ENCODE measurements around the gene CABP2.
"Not testable (repeated sequence)": the region's sequence is repeated elsewhere in the genome, so short reads cannot be mapped to it uniquely, and the experiment has no call there.

The CABP2 gene

GRCh38 chr11:67538823-67539505 is 15.7 kb upstream of the CABP2 start:
- no peak for DNase-seq (ENCODE audit: low read depth in 2 of 2)

GRCh38 chr11:67538306-67538705 is 15.1 kb upstream of the CABP2 start:
- DNase-seq (ENCODE audit: low read depth in 2 of 2): no peak

- DNase-seq (ENCODE audit: low read depth in 2 of 2): no peak
Measured at GRCh38 chr11:67535561-67535960, 12.3 kb upstream of the CABP2 start.

GRCh38 chr11:67534070-67534679 is 10.9 kb upstream of the CABP2 start:
- no peak for DNase-seq (ENCODE audit: low read depth in 2 of 2)

GRCh38 chr11:67532889-67533288 is 9.6 kb upstream of the CABP2 start:
- DNase-seq (ENCODE audit: low read depth in 2 of 2): no peak

- DNase-seq (ENCODE audit: low read depth in 2 of 2): no peak
Measured at GRCh38 chr11:67530282-67530592, 7.0 kb upstream of the CABP2 start.

GRCh38 chr11:67528376-67528775 is 5.1 kb upstream of the CABP2 start:
- no peak for DNase-seq (ENCODE audit: low read depth in 2 of 2)

- no peak for DNase-seq (ENCODE audit: low read depth in 2 of 2)
Measured at GRCh38 chr11:67525275-67525976, 2.2 kb upstream of the CABP2 start.

GRCh38 chr11:67524480-67524808 is 1.2 kb upstream of the CABP2 start:
- no peak for DNase-seq (ENCODE audit: low read depth in 2 of 2)

- DNase-seq (ENCODE audit: low read depth in 2 of 2): no peak
Measured at GRCh38 chr11:67523556-67524479, 572 bp upstream of the CABP2 start.

- no peak for DNase-seq (ENCODE audit: low read depth in 2 of 2)
Measured at GRCh38 chr11:67522338-67522737, 908 bp downstream of the CABP2 start.

GRCh38 chr11:67521924-67522323 is 1.3 kb downstream of the CABP2 start:
- no peak for DNase-seq (ENCODE audit: low read depth in 2 of 2)

GRCh38 chr11:67520856-67521824 is 2.1 kb downstream of the CABP2 start:
- DNase-seq (ENCODE audit: low read depth in 2 of 2): no peak

GRCh38 chr11:67519726-67520125 is 3.5 kb downstream of the CABP2 start:
- DNase-seq (ENCODE audit: low read depth in 2 of 2): no peak

GRCh38 chr11:67517784-67518552 is 5.3 kb downstream of the CABP2 start:
- no peak for DNase-seq (ENCODE audit: low read depth in 2 of 2)

GRCh38 chr11:67516806-67517205 is 6.4 kb downstream of the CABP2 start:
- DNase-seq (ENCODE audit: low read depth in 2 of 2): no peak

- DNase-seq (ENCODE audit: low read depth in 2 of 2): no peak
Measured at GRCh38 chr11:67514116-67514515, 9.1 kb downstream of the CABP2 start.

- not testable (repeated sequence) for DNase-seq (ENCODE audit: low read depth in 2 of 2)
Measured at GRCh38 chr11:67511558-67511957, 11.7 kb downstream of the CABP2 start.

GRCh38 chr11:67510023-67510345 is 13.3 kb downstream of the CABP2 start:
- DNase-seq (ENCODE audit: low read depth in 2 of 2): no peak

- DNase-seq (ENCODE audit: low read depth in 2 of 2): peak; percentile 96 to 98
Measured at GRCh38 chr11:67508486-67509121, 14.6 kb downstream of the CABP2 start.
